ENCODE data around the gene PGBD2. TPM values are rescaled to one million over a fixed set of nuclear protein-coding genes. Genes with fewer than 3 reads are reported as not detected.

The PGBD2 gene
- total RNA-seq, 2 donors from 2014 or later: 6.9 to 7.2 TPM

Other genes starting within 250 kb of the PGBD2 start
- gene OR14I1, start 203.5 kb upstream of the PGBD2 start, total RNA-seq: not detected
- gene LYPD8, start 150.5 kb upstream of the PGBD2 start, total RNA-seq: not detected
- 10 to 100 TPM; 18.3 to 23.8 TPM for gene SH3BP5L, start 80.3 kb upstream of the PGBD2 start, total RNA-seq
- gene ZNF672, start 68.0 kb upstream of the PGBD2 start, total RNA-seq: 10 to 100 TPM; 41.2 to 59.7 TPM
- 100 to 1,000 TPM in 1 of 2 donors, 10 to 100 TPM in 1; 40.4 to 142 TPM for gene ZNF692, start 47.1 kb upstream of the PGBD2 start, total RNA-seq